NCI-H748 (cell line): Measurements from ENCODE around the gene EPM2AIP1.
A peak's percentile ranks its signal among the peaks of the same experiment; 100 is the strongest.
"Not testable (repeated sequence)": the region's sequence is repeated elsewhere in the genome, so short reads cannot be mapped to it uniquely, and the experiment has no call there.

Source experiments
- DNase-seq: peaks from one replicate; lab custom pipeline; 2025; ENCODE audit not compliant: unreplicated experiment; lab: John Stamatoyannopoulos, UW

The EPM2AIP1 gene

DNA sequence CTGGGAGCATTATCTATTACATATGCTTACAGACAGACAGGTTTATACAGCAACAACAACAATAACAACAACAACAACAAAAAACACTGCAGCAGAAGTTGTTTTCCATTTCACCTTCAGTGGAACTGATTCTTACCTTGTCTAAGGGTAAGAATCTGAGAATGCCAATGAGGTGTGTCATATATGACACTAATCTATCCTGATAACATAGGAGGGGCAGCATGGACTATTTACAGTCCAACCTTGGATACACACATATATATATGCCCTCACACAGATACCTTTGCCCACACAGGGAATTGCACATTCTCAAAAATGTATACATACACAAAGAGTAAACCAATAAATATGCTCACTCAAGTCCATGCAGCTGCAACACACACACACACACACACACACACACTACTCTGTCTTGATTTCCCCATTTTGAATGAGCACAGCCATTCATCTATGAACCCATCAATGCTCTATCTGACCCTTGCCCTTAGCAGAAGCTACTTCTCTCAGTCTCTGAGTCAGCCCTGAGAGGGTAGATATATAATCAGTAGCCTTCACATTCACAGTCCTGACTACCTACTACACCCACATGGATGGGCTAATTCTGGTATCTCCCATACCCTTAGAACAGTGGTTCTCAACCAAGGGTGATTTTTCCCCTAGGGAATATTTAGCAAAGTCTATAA, 38.3 kb downstream of the EPM2AIP1 start:
- no peak for DNase-seq

DNA sequence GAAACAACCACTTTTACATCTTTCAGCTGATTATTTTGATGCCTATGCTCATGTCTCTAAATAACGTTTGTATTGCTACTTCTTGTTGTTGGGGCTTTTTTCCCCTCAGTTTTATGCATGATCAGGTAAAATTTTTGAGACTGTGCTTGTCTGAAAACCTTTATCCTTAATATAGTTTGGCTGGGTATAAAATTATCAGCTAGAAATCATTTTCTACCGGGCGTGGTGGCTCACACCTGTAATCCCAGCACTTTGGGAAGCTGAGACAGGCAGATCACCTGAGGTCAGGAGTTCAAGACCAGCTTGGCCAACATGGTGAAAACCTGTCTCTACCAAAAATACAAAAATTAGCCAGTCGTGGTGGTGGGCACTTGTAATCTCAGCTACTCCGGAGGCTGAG, 45.1 kb downstream of the EPM2AIP1 start:
- DNase-seq = not testable (repeated sequence)

DNA sequence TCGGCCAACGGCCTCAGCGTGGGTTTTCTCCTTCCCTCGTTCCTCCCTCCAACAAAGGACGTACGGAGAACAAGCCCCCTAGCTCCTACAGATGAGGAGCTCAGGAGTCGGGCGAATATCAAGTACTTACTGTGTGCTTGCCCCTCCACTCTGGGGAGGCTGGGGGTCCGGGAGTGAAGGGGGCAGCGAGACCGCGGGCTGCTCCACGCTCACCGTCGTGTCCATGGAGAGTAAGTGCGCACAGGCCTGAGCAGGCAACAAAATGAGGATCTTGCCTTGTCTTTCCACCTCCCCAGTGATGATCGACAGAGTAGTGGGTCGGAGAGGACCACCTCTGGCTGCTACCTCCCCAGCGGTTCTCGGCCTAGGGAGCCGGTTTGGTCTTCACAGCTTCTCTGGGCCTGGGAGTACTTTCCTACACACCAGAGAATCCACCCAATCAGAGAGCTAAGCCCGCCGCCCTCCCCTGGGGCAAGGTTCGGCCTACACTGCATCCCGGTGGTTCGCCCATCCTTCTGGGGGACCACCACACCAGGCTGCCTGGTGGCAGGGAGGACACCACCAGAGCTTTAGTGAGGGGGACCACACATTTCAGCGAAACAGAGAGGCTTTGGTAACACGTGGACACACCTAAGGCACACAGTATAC, 47.5 kb downstream of the EPM2AIP1 start:
- no peak for DNase-seq

DNA sequence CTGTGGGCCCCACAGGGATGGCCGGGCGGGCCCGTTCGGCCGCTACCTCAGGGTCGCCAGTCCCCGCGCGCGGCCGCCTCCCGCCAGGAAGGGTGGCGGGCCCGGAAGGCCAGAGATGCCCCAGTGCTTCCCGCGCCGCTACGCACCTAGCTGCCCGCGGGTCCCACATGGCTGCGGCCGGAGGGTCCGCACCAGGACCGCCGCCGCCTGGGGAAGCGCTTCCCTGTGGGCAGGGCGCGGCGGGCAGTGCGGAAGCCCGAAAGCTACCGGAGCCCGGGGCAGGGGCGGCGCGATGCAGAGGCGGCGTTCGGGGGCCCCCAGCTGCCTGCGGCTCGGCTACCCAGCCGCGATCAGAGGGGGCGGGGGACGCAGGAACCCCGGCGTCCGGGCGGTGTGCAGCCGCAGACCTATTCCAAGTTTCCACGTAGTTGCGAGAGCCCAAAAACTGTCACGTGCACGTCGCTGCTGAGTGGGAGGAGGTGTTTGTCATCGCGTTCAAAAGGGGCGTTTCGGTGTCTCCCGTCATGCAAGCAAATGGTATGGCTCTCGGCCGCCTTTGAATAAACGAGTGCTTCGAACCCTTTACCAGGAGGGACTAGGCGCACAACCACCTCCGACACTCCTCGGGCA, 48.2 kb downstream of the EPM2AIP1 start, which contains the start of gene TRANK1:
Gene TRANK1, minus strand, starts transcription at position 414 of the 630 bp plus-strand sequence. Its CDS starts 245 bp downstream, at position 169.
- peak; percentile 62 for DNase-seq

DNA sequence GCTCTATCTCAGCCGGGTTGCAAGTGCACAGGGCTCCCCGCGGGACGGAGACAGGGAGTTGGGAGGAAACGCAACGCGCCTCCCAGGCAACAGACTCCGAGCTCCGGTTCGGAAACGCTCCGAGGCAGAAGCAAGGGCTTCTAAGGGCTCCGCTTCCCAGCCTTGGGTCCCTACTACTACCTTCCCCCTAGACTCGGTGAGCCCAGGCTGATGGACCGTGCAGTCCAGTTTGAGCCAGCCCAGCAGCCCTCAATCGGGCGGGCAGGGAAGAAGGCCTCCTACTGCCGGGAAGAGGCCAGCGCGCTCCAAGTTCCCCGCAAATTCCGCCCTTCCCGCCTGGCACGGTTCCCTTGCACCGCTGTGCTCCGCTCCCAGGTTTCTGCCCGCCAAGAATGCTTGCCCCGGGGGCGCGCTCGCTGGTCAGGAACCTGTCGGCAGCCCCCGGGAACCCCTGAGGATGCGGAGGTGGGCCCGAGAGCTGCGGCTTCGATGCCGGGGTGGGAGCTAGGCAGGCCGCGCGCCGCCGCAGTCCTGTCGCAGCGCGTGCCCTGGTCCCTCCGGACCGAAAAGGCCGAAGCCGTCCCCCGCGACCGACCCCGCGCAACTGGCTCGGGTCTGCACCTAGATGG, 48.8 kb downstream of the EPM2AIP1 start:
- DNase-seq = peak; percentile 59

DNA sequence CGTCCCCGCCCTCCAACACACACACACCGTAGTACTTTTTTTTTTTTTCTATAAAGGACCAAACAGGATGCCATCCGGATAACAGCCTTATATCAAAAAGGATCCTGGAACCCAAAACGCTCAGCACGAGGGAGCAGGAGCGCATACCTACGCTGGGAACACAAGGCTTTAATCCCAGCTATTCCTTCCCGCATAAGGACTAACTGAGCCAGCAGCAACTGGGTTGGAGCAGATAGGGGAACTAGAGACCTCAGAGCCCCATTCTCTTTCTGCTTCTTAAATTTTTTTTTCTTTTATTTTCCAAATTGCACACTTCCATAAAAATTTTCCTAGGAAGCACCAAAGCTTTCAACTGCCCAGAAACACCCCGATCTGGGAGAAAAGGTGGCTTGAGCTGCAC, 49.3 kb downstream of the EPM2AIP1 start:
- peak; percentile 19 for DNase-seq

DNA sequence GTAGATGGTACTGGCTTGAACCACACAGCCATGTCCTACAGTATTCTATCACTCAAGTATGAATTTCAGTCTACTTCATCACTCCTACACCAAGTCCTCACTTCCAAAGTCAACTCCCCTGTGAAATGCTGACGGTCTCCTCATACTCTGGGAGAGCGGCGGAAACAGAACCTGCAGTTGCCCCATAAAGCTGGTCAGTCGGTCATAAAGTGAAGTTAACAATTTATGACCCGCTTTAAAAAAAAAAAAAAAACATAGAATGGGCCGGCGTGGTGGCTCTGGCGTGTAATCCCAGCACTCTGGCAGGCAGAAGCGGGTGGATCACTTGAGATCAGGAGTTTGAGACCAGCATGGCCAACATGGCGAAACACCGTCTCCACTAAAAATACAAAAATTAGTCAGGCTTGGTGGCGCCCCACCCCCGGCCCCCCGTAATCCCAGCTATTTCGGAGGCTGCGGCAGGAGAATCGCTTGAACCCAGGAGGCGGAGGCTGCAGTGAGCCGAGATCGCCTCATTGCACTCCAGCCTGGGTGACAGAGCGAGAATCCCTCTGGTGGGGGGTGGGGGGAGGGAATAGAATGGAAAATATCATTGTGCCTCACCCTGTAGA, 50.2 kb downstream of the EPM2AIP1 start:
- no peak for DNase-seq

DNA sequence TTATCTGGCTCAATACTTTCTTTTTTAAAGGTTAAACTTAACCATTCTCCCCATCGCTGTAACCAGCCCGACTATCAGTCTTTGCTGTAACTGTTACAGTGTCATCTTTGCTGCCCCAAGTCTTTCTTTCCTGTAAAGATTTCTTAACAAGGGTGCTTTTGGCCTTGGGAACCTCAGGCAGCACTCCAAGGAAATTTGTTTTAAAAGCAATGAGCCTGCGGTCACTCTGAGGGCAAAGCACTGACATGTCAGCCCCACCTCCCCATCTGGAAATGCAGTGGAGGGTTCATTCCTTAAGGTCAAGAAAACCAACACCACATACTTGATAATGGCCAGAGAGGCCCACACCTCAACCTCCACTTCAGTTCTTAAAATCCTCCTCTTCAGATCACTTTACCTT, 51.3 kb downstream of the EPM2AIP1 start:
- DNase-seq = no peak

DNA sequence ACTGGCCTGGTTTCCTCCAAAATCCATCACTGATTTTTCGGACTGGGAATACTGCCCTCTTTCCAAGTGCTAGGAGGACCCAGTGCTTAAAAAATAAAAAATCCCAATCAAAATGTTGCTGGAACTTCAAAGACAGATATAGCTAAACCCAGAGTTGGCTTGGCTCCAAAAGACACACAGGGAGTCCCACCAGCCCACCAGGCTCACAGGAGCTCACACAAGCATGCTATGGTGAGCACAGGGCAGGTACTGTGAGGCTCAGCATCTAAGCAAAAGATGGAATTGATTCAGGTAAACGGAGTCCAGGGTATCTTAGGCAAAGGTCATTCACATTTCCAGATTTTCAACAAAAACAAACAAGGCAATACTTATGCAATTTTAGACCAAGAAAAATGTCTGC, 51.8 kb downstream of the EPM2AIP1 start:
- DNase-seq = no peak

DNA sequence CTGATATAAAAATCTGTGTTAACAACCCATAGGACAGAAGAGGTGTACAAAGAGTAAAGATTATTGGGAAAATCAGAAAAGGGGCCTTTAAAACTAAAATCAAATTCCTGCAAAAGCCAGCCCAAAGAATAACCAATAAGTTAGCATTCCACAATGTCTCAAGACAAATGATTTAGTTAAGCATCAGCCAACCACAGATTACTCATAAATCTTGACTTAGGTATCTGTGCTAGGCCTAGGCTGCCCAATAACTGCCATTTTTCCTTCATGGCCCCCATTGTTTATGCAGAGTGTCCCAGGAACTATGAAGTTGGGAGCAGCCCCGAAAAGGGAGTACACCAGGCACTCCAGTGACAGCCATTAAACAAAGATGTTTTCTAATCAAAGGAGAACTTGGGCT, 55.4 kb downstream of the EPM2AIP1 start:
- no peak for DNase-seq
